SK-N-SH treated with all-trans-retinoic acid at 6 μM for 48 hours (cell line): ENCODE data around the gene ZFYVE1.
A peak's percentile ranks its signal among the peaks of the same experiment; 100 is the strongest.

Experiments used
- ATAC-seq: fragments of 200-7000 bp; cut with Tn5 transposase; 3 replicates; pipeline ENCODE4 v1.9.1; 2020; ENCODE audit warnings: mild to moderate bottlenecking, moderate library complexity
- ARNTL ChIP-seq: fragments of 450-650 bp; formaldehyde crosslinking; IDR thresholded peaks from 2 replicates; pipeline ENCODE4 v1.5.0; 2020; ENCODE audit warnings: low read depth, mild to moderate bottlenecking, moderate library complexity, borderline replicate concordance
- CSDC2 ChIP-seq: fragments of 250-450 bp; sonication (Bioruptor Pico); IDR thresholded peaks from 2 replicates; pipeline ENCODE4 v1.5.0; 2020; ENCODE audit warnings: mild to moderate bottlenecking, moderate library complexity
- ESRRG ChIP-seq: fragments of 250-450 bp; sonication (Bioruptor Pico); IDR thresholded peaks from 2 replicates; pipeline ENCODE4 v1.6.1; 2021; ENCODE audit warnings: mild to moderate bottlenecking
- GLIS3 ChIP-seq: fragments of 250-450 bp; sonication (Bioruptor Pico); IDR thresholded peaks from 2 replicates; pipeline ENCODE4 v1.5.0; 2020; ENCODE audit warnings: mild to moderate bottlenecking, moderate library complexity
- ISL1 ChIP-seq: fragments of 250-450 bp; sonication (Bioruptor Pico); IDR thresholded peaks from 2 replicates; pipeline ENCODE4 v2.1.2; 2022; ENCODE audit warnings: mild to moderate bottlenecking, moderate library complexity
- OSR1 ChIP-seq: fragments of 250-450 bp; sonication (Bioruptor Pico); IDR thresholded peaks from 2 replicates; pipeline ENCODE4 v1.8.0; 2022; ENCODE audit warnings: moderate library complexity, mild to moderate bottlenecking, inconsistent platforms
- RARB ChIP-seq: fragments of 250-450 bp; sonication (Bioruptor Pico); IDR thresholded peaks from 2 replicates; pipeline ENCODE4 v1.8.0; 2021; ENCODE audit warnings: mild to moderate bottlenecking, moderate library complexity
- SNAI2 ChIP-seq: fragments of 250-450 bp; sonication (Bioruptor Pico); IDR thresholded peaks from 2 replicates; pipeline ENCODE4 v1.5.0; 2020; ENCODE audit warnings: mild to moderate bottlenecking, moderate library complexity
- TCF4 ChIP-seq: fragments of 250-450 bp; sonication (Bioruptor Pico); IDR thresholded peaks from 2 replicates; pipeline ENCODE4 v1.8.0; 2021; ENCODE audit warnings: mild to moderate bottlenecking, moderate library complexity, borderline replicate concordance
- TOX ChIP-seq: fragments of 250-450 bp; sonication (Bioruptor Pico); IDR thresholded peaks from 2 replicates; pipeline ENCODE4 v1.8.0; 2021; ENCODE audit warnings: mild to moderate bottlenecking, moderate library complexity, borderline replicate concordance
- TSHZ2 ChIP-seq: fragments of 250-450 bp; sonication (Bioruptor Pico); IDR thresholded peaks from 2 replicates; pipeline ENCODE4 v1.5.0; 2020; ENCODE audit warnings: mild to moderate bottlenecking, moderate library complexity
- ZC3H10 ChIP-seq: fragments of 250-450 bp; sonication (Bioruptor Pico); IDR thresholded peaks from 2 replicates; pipeline ENCODE4 v1.5.1; 2021; ENCODE audit warnings: mild to moderate bottlenecking, moderate library complexity
- ZFP3 ChIP-seq: fragments of 250-450 bp; sonication (Bioruptor Pico); IDR thresholded peaks from 2 replicates; pipeline ENCODE4 v1.5.0; 2020; ENCODE audit warnings: mild to moderate bottlenecking, moderate library complexity
- ZNF565 ChIP-seq: fragments of 450-650 bp; formaldehyde crosslinking; conservative IDR thresholded peaks from 2 replicates; pipeline ENCODE4 v1.5.0; 2020; ENCODE audit warnings: low read depth, mild to moderate bottlenecking, moderate library complexity
- ZNF8 ChIP-seq: fragments of 450-650 bp; formaldehyde crosslinking; IDR thresholded peaks from 2 replicates; pipeline ENCODE4 v1.5.0; 2020; ENCODE audit warnings: mild to moderate bottlenecking, moderate library complexity
- TF ChIP-seq, protein P1 (sequence below): fragments of 250-450 bp; sonication (Bioruptor Pico); IDR thresholded peaks from 2 replicates; pipeline ENCODE4 v1.8.0; 2021; ENCODE audit warnings: low read depth, mild to moderate bottlenecking, moderate library complexity, borderline replicate concordance
- TF ChIP-seq, protein P2 (sequence below): fragments of 250-450 bp; sonication (Bioruptor Pico); IDR thresholded peaks from 2 replicates; pipeline ENCODE4 v1.8.0; 2020; ENCODE audit warnings: mild to moderate bottlenecking, moderate library complexity, borderline replicate concordance
- TF ChIP-seq, protein P3 (sequence below): fragments of 250-450 bp; sonication (Bioruptor Pico); IDR thresholded peaks from 2 replicates; pipeline ENCODE4 v1.5.1; 2021; ENCODE audit warnings: mild to moderate bottlenecking, moderate library complexity

The ZFYVE1 gene

DNA sequence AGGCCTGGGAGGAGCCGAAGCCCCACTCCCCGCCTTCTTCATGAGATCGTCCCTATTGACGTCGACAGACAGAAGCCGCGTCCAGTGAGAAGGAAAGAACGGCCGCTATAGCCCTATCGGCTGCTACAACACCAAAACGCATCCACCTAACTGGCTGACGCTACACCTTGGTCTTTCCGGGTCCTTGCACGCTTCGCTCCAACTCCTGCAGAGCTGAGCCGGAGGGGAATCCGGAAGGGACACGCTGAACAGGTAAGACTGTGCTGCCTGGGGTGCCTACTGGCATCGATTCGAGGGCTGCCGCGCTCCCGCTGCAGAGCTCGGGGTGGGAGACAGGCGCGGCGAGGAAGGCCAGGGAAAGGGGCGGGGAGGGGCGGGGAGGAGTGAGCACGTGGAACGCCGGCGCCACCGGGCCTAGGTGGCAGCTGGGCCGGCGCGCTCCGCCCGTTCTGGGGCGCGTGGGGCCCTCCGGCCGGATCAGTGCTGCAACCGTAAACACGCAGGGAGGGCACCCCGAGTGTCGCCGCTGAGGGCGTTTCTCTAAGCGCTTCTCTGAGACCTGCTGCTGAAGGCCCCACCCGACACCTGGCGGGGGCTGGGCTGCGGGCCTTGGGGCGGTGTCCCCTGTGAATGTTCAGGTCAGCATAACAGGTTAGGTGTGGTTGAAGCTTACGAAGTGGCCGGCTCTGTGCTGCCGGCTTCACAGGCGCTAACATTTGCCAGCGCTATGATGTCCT lies 100.4 kb downstream of the ZFYVE1 start, which contains the start of gene DCAF4 (continued):
- TF ChIP-seq TSHZ2 (CRISPR knock-in tag) (no peak), OSR1 (CRISPR knock-in tag) (no peak), RARB (CRISPR knock-in tag) (no peak)
- TF ChIP-seq, all 23 proteins: peak for 0

DNA sequence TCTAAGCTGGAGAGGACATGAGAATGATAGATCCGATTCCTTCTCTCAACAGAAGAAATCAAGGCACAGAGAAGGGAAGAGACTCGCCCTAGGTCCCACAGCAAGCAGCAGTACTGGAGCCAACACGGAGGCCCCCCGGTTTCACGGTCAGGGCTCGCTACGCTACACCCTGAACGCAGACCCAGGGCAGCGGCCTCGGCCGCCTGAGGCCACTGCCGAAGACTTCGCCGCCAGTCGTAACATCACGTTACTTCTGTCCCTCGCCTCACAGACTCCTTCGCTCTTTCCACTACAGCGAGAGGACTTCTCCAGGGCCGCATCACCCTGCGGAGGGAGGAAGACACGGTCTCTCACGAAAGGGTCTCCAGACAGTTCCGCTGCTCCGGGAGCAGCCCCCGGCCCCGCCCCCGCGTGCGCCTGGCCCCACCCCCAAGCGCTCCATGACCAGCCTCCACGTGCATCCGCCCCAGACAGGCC lies 101.1 kb downstream of the ZFYVE1 start:
- peak; percentile 57 for ATAC-seq

GRCh38 chr14:72925171-72925759 lies 101.6 kb downstream of the ZFYVE1 start:
- ATAC-seq: no peak
- TF ChIP-seq SNAI2 (no peak), ZC3H10 (CRISPR knock-in tag) (no peak), CSDC2 (CRISPR knock-in tag) (no peak), TSHZ2 (CRISPR knock-in tag) (no peak), ESRRG (CRISPR knock-in tag) (no peak), ARNTL (no peak), OSR1 (CRISPR knock-in tag) (no peak), RARB (CRISPR knock-in tag) (no peak), ZNF8 (no peak), TCF4 (CRISPR knock-in tag) (no peak), GLIS3 (CRISPR knock-in tag) (no peak), ZFP3 (CRISPR knock-in tag) (no peak), ZNF565 (CRISPR knock-in tag) (no peak), ISL1 (CRISPR knock-in tag) (no peak)
- TF ChIP-seq, protein P1, sequence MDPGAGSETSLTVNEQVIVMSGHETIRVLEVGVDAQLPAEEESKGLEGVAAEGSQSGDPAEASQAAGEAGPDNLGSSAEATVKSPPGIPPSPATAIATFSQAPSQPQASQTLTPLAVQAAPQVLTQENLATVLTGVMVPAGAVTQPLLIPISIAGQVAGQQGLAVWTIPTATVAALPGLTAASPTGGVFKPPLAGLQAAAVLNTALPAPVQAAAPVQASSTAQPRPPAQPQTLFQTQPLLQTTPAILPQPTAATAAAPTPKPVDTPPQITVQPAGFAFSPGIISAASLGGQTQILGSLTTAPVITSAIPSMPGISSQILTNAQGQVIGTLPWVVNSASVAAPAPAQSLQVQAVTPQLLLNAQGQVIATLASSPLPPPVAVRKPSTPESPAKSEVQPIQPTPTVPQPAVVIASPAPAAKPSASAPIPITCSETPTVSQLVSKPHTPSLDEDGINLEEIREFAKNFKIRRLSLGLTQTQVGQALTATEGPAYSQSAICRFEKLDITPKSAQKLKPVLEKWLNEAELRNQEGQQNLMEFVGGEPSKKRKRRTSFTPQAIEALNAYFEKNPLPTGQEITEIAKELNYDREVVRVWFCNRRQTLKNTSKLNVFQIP (CRISPR knock-in tag): no peak
- TF ChIP-seq, protein P2, sequence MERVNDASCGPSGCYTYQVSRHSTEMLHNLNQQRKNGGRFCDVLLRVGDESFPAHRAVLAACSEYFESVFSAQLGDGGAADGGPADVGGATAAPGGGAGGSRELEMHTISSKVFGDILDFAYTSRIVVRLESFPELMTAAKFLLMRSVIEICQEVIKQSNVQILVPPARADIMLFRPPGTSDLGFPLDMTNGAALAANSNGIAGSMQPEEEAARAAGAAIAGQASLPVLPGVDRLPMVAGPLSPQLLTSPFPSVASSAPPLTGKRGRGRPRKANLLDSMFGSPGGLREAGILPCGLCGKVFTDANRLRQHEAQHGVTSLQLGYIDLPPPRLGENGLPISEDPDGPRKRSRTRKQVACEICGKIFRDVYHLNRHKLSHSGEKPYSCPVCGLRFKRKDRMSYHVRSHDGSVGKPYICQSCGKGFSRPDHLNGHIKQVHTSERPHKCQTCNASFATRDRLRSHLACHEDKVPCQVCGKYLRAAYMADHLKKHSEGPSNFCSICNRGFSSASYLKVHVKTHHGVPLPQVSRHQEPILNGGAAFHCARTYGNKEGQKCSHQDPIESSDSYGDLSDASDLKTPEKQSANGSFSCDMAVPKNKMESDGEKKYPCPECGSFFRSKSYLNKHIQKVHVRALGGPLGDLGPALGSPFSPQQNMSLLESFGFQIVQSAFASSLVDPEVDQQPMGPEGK (CRISPR knock-in tag): no peak
- TF ChIP-seq, protein P3, sequence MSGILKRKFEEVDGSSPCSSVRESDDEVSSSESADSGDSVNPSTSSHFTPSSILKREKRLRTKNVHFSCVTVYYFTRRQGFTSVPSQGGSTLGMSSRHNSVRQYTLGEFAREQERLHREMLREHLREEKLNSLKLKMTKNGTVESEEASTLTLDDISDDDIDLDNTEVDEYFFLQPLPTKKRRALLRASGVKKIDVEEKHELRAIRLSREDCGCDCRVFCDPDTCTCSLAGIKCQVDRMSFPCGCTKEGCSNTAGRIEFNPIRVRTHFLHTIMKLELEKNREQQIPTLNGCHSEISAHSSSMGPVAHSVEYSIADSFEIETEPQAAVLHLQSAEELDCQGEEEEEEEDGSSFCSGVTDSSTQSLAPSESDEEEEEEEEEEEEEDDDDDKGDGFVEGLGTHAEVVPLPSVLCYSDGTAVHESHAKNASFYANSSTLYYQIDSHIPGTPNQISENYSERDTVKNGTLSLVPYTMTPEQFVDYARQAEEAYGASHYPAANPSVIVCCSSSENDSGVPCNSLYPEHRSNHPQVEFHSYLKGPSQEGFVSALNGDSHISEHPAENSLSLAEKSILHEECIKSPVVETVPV (CRISPR knock-in tag): no peak

More for the DNA sequence above, 101.1 kb downstream of the ZFYVE1 start:
- TF ChIP-seq, protein P1 (CRISPR knock-in tag): no peak
- TF ChIP-seq TCF4 (CRISPR knock-in tag) (no peak), RARB (CRISPR knock-in tag) (no peak), TOX (no peak), CSDC2 (CRISPR knock-in tag) (no peak), SNAI2 (no peak), ZNF565 (CRISPR knock-in tag) (no peak)
- TF ChIP-seq, protein P2 (CRISPR knock-in tag): no peak
